K562 (cell line): Measurements from ENCODE around the gene TGM1.

ENCODE experiments used
- CHD2 ChIP-seq: IDR thresholded peaks from 2 replicates; pipeline ENCODE4 v1.6.1; 2011; ENCODE audit warnings: low read depth, low read length
- COPS2 ChIP-seq: fragments of 450-650 bp; conservative IDR thresholded peaks from 2 replicates; pipeline ENCODE4 v1.6.1; 2016; ENCODE audit warnings: mild to moderate bottlenecking, moderate library complexity
- CREB1 ChIP-seq, 2 experiments: sonication (generic) in 1 of 2; formaldehyde crosslinking in 1 of 2; IDR thresholded peaks; 2 replicates each; pipeline versions ENCODE4 v1.6.1 to v1.8.0; 2012 to 2022; ENCODE audit warnings: inconsistent platforms in 1 of 2, mild to moderate bottlenecking in 1 of 2, missing genetic modification reagents in 1 of 2, moderate library complexity in 1 of 2
- CTCF ChIP-seq, 3 experiments: IDR thresholded peaks in 2 of 3; conservative IDR thresholded peaks in 1 of 3; 2 replicates each; pipeline ENCODE4 v1.5.1; 2011 to 2012; ENCODE audit warnings: low read length in 3 of 3, mild to moderate bottlenecking in 3 of 3, control low read depth in 2 of 3, improper control_type of control experiment in 1 of 3, inconsistent platforms in 1 of 3, low read depth in 1 of 3, mixed read lengths in 1 of 3, moderate library complexity in 1 of 3; ENCODE audit not compliant: insufficient read depth in 2 of 3
- ETV1 ChIP-seq: fragments of 450-650 bp; conservative IDR thresholded peaks from 2 replicates; pipeline ENCODE4 v1.6.1; 2016; ENCODE audit warnings: missing genetic modification characterization, control low read depth, low read depth, missing compliant biosample characterization
- HDAC8 ChIP-seq: fragments of 450-650 bp; IDR thresholded peaks from 2 replicates; pipeline ENCODE4 v1.6.1; 2016; ENCODE audit warnings: mild to moderate bottlenecking, missing genetic modification characterization, moderate library complexity, missing compliant biosample characterization
- MTA3 ChIP-seq: fragments of 450-650 bp; formaldehyde crosslinking; IDR thresholded peaks from 2 replicates; pipeline ENCODE4 v1.6.1; 2017; ENCODE audit warnings: mild to moderate bottlenecking, borderline replicate concordance
- NR2C2 ChIP-seq, 2 experiments: fragments of 200-800 bp in 1 of 2; sonication (Bioruptor generic) in 1 of 2; sonication (generic) in 1 of 2; formaldehyde crosslinking in 1 of 2; IDR thresholded peaks; 2 replicates each; pipeline versions ENCODE4 v1.6.1 to v1.8.0; 2016 to 2022; ENCODE audit warnings: mild to moderate bottlenecking in 1 of 2, missing compliant biosample characterization in 1 of 2, missing genetic modification characterization in 1 of 2, missing genetic modification reagents in 1 of 2
- POLR2A ChIP-seq: fragments of 450-650 bp; conservative IDR thresholded peaks from 2 replicates; pipeline ENCODE4 v1.6.1; 2016
- USF2 ChIP-seq: sonication (generic); formaldehyde crosslinking; IDR thresholded peaks from 2 replicates; pipeline ENCODE4 v1.5.0; 2020; ENCODE audit warnings: missing genetic modification reagents

GRCh38 chr14:24258119-24258518 lies 4.9 kb downstream of the TGM1 start:
- TF ChIP-seq HDAC8 (no peak), COPS2 (no peak), CREB1 (IDR thresholded peaks at IDR 0.05) (no peak), CREB1 (CRISPR knock-in tag; IDR thresholded peaks at IDR 0.05) (no peak), CTCF (IDR thresholded peaks at IDR 0.05 in 2 of 3, conservative IDR thresholded peaks at IDR 0.05 in 1 of 3; ENCODE audit: insufficient read depth in 2 of 3, low read depth in 1 of 3, low read length in 3 of 3) (no peak), NR2C2 (CRISPR knock-in tag; IDR thresholded peaks at IDR 0.05) (no peak), NR2C2 (tag; IDR thresholded peaks at IDR 0.05) (no peak), ETV1 (tag) (no peak), POLR2A (no peak), MTA3 (no peak), USF2 (no peak), CHD2 (no peak)
